GM12865 (cell line): Measurements from ENCODE around the gene KRT32.

Experiments used
- DNase-seq: peaks from one replicate; pipeline ENCODE4 v3.0.0; 2010; ENCODE audit warnings: low read depth
- H3K4me3 ChIP-seq: 2 replicates; pipeline ENCODE4 v1.5.1; 2011; ENCODE audit warnings: mild to moderate bottlenecking, low read depth, low read length, control low read depth
- CTCF ChIP-seq: IDR thresholded peaks from 2 replicates; pipeline ENCODE4 v1.5.1; 2011; ENCODE audit warnings: low read length, control low read depth, low read depth, inconsistent platforms; ENCODE audit not compliant: insufficient read depth; ENCODE audit errors: missing control alignments

KRT32 gene

GRCh38 chr17:41494524-41494923 is 27.3 kb upstream of the KRT32 start:
- H3K4me3 ChIP-seq, result no peak overlapping the region
- no peak for DNase-seq
- TF ChIP-seq CTCF, result no peak

- DNase-seq, result no peak
- no peak for TF ChIP-seq CTCF
These were observed 25.6 kb upstream of the KRT32 start for GRCh38 chr17:41492771-41493170.

GRCh38 chr17:41492351-41492750 is 25.2 kb upstream of the KRT32 start:
- no peak overlapping the region for H3K4me3 ChIP-seq
- no peak for DNase-seq
- no peak for TF ChIP-seq CTCF

More at GRCh38 chr17:41492771-41493170, 25.6 kb upstream of the KRT32 start:
- H3K4me3 ChIP-seq, result no peak overlapping the region

GRCh38 chr17:41491476-41491875 is 24.3 kb upstream of the KRT32 start:
- no peak overlapping the region for H3K4me3 ChIP-seq
- TF ChIP-seq CTCF, result no peak
- DNase-seq, result no peak

GRCh38 chr17:41490000-41490990 is 23.1 kb upstream of the KRT32 start:
- no peak overlapping the region for H3K4me3 ChIP-seq
- DNase-seq, result no peak
- TF ChIP-seq CTCF, result no peak

- DNase-seq, result no peak
- no peak within 1 kb of the TSS for H3K4me3 ChIP-seq
- TF ChIP-seq CTCF, result no peak
These were observed 22.3 kb upstream of the KRT32 start, which contains the start of gene KRT36 for GRCh38 chr17:41489531-41489930. Gene KRT36, minus strand, starts transcription at chr17:41489910. Its CDS starts 46 bp downstream, at chr17:41489864.
